ENCODE results near the gene DENND1A.

DENND1A gene

GRCh38 chr9:123550012-123550411 lies 379.9 kb downstream of the DENND1A start:
- Histone ChIP-seq H3K27ac (ENCODE audit: low read depth, low read length, severe bottlenecking) (peak overlapping the region; percentile 43), H3K36me3 (ENCODE audit: control insufficient read depth, insufficient read depth, low read length) (peaks cover 1% of the 10 kb centered on the region), H3K4me1 (ENCODE audit: control insufficient read depth, insufficient read depth, low read length, poor library complexity, severe bottlenecking) (peaks cover 19% of the 10 kb centered on the region), H3K4me3 (ENCODE audit: extremely low read depth, insufficient read depth, low read length, poor library complexity, severe bottlenecking) (no peak overlapping the region), H3K9me3 (ENCODE audit: control insufficient read depth, low read length) (no peaks in the 10 kb centered on the region)
- whole genome bisulfite sequencing, 2 experiments (ENCODE audit: insufficient coverage in 2 of 2), result 45 to 54% methylated on average over 1 of the region's 3 CpGs

- WGBS, 2 experiments (ENCODE audit: insufficient coverage in 2 of 2), result 90 to 91% methylated on average over 6 to 7 of the region's 9 CpGs
- Histone ChIP-seq H3K27ac (ENCODE audit: low read depth, low read length, severe bottlenecking) (no peak overlapping the region), H3K36me3 (ENCODE audit: control insufficient read depth, insufficient read depth, low read length) (no peaks in the 10 kb centered on the region), H3K4me1 (ENCODE audit: control insufficient read depth, insufficient read depth, low read length, poor library complexity, severe bottlenecking) (peaks cover 19% of the 10 kb centered on the region), H3K4me3 (ENCODE audit: extremely low read depth, insufficient read depth, low read length, poor library complexity, severe bottlenecking) (no peak overlapping the region), H3K9me3 (ENCODE audit: control insufficient read depth, low read length) (no peaks in the 10 kb centered on the region)
These were observed 381.0 kb downstream of the DENND1A start for GRCh38 chr9:123548741-123549545.

GRCh38 chr9:123544007-123544827 lies 385.7 kb downstream of the DENND1A start:
- Histone ChIP-seq H3K4me1 (ENCODE audit: control insufficient read depth, insufficient read depth, low read length, poor library complexity, severe bottlenecking) (no peaks in the 10 kb centered on the region), H3K27ac (ENCODE audit: low read depth, low read length, severe bottlenecking) (no peak overlapping the region)
- 92 to 100% methylated on average over 1 to 2 of the region's 3 CpGs for WGBS, 2 experiments (ENCODE audit: insufficient coverage in 2 of 2)

GRCh38 chr9:123543492-123543891 lies 386.4 kb downstream of the DENND1A start:
- H3K27ac ChIP-seq (ENCODE audit: low read depth, low read length, severe bottlenecking), result no peak overlapping the region
- no peak overlapping the region for H3K4me3 ChIP-seq (ENCODE audit: extremely low read depth, insufficient read depth, low read length, poor library complexity, severe bottlenecking)
- H3K4me1 ChIP-seq (ENCODE audit: control insufficient read depth, insufficient read depth, low read length, poor library complexity, severe bottlenecking), result no peaks in the 10 kb centered on the region
- H3K9me3 ChIP-seq (ENCODE audit: control insufficient read depth, low read length), result no peaks in the 10 kb centered on the region
- H3K36me3 ChIP-seq (ENCODE audit: control insufficient read depth, insufficient read depth, low read length), result no peaks in the 10 kb centered on the region
- 76 to 79% methylated on average over 5 to 8 of the region's 8 CpGs for WGBS, 2 experiments (ENCODE audit: insufficient coverage in 2 of 2)

More at GRCh38 chr9:123544007-123544827, 385.7 kb downstream of the DENND1A start:
- no peaks in the 10 kb centered on the region for H3K9me3 ChIP-seq (ENCODE audit: control insufficient read depth, low read length)
- H3K4me3 ChIP-seq (ENCODE audit: extremely low read depth, insufficient read depth, low read length, poor library complexity, severe bottlenecking), result no peak overlapping the region
- H3K36me3 ChIP-seq (ENCODE audit: control insufficient read depth, insufficient read depth, low read length), result no peaks in the 10 kb centered on the region

GRCh38 chr9:123542435-123543225 lies 387.3 kb downstream of the DENND1A start:
- no peaks in the 10 kb centered on the region for H3K9me3 ChIP-seq (ENCODE audit: control insufficient read depth, low read length)
- H3K27ac ChIP-seq (ENCODE audit: low read depth, low read length, severe bottlenecking), result no peak overlapping the region
- no peaks in the 10 kb centered on the region for H3K36me3 ChIP-seq (ENCODE audit: control insufficient read depth, insufficient read depth, low read length)
- H3K4me3 ChIP-seq (ENCODE audit: extremely low read depth, insufficient read depth, low read length, poor library complexity, severe bottlenecking), result no peak overlapping the region
- H3K4me1 ChIP-seq (ENCODE audit: control insufficient read depth, insufficient read depth, low read length, poor library complexity, severe bottlenecking), result no peaks in the 10 kb centered on the region
- WGBS, 2 experiments (ENCODE audit: insufficient coverage in 2 of 2), result 81 to 87% methylated on average over 7 to 8 of the region's 11 CpGs

- Histone ChIP-seq H3K27ac (ENCODE audit: low read depth, low read length, severe bottlenecking) (no peak overlapping the region), H3K4me3 (ENCODE audit: extremely low read depth, insufficient read depth, low read length, poor library complexity, severe bottlenecking) (no peak overlapping the region), H3K9me3 (ENCODE audit: control insufficient read depth, low read length) (no peaks in the 10 kb centered on the region), H3K4me1 (ENCODE audit: control insufficient read depth, insufficient read depth, low read length, poor library complexity, severe bottlenecking) (no peaks in the 10 kb centered on the region), H3K36me3 (ENCODE audit: control insufficient read depth, insufficient read depth, low read length) (no peaks in the 10 kb centered on the region)
- WGBS, 2 experiments (ENCODE audit: insufficient coverage in 2 of 2), result 92 to 100% methylated on average over 1 to 2 of the region's 5 CpGs
These were observed 388.5 kb downstream of the DENND1A start for GRCh38 chr9:123541411-123541810.

- 80 to 100% methylated on average over 2 to 3 of the region's 3 CpGs for WGBS, 2 experiments (ENCODE audit: insufficient coverage in 2 of 2)
- Histone ChIP-seq H3K9me3 (ENCODE audit: control insufficient read depth, low read length) (no peaks in the 10 kb centered on the region), H3K4me1 (ENCODE audit: control insufficient read depth, insufficient read depth, low read length, poor library complexity, severe bottlenecking) (no peaks in the 10 kb centered on the region), H3K4me3 (ENCODE audit: extremely low read depth, insufficient read depth, low read length, poor library complexity, severe bottlenecking) (no peak overlapping the region), H3K27ac (ENCODE audit: low read depth, low read length, severe bottlenecking) (no peak overlapping the region), H3K36me3 (ENCODE audit: control insufficient read depth, insufficient read depth, low read length) (no peaks in the 10 kb centered on the region)
These were observed 389.5 kb downstream of the DENND1A start for GRCh38 chr9:123540457-123540856.

- Histone ChIP-seq H3K4me1 (ENCODE audit: control insufficient read depth, insufficient read depth, low read length, poor library complexity, severe bottlenecking) (no peaks in the 10 kb centered on the region), H3K36me3 (ENCODE audit: control insufficient read depth, insufficient read depth, low read length) (no peaks in the 10 kb centered on the region), H3K9me3 (ENCODE audit: control insufficient read depth, low read length) (no peaks in the 10 kb centered on the region), H3K4me3 (ENCODE audit: extremely low read depth, insufficient read depth, low read length, poor library complexity, severe bottlenecking) (no peak overlapping the region), H3K27ac (ENCODE audit: low read depth, low read length, severe bottlenecking) (no peak overlapping the region)
- WGBS, 2 experiments (ENCODE audit: insufficient coverage in 2 of 2), result 94 to 96% methylated on average over 3 of the region's 3 CpGs
These were observed 392.1 kb downstream of the DENND1A start for GRCh38 chr9:123537809-123538208.

GRCh38 chr9:123536455-123536868 lies 393.5 kb downstream of the DENND1A start:
- Histone ChIP-seq H3K27ac (ENCODE audit: low read depth, low read length, severe bottlenecking) (no peak overlapping the region), H3K36me3 (ENCODE audit: control insufficient read depth, insufficient read depth, low read length) (no peaks in the 10 kb centered on the region), H3K4me1 (ENCODE audit: control insufficient read depth, insufficient read depth, low read length, poor library complexity, severe bottlenecking) (no peaks in the 10 kb centered on the region), H3K4me3 (ENCODE audit: extremely low read depth, insufficient read depth, low read length, poor library complexity, severe bottlenecking) (no peak overlapping the region), H3K9me3 (ENCODE audit: control insufficient read depth, low read length) (no peaks in the 10 kb centered on the region)
- 92 to 98% methylated on average over 5 to 6 of the region's 6 CpGs for WGBS, 2 experiments (ENCODE audit: insufficient coverage in 2 of 2)

GRCh38 chr9:123534336-123534735 lies 395.6 kb downstream of the DENND1A start:
- H3K9me3 ChIP-seq (ENCODE audit: control insufficient read depth, low read length), result peaks cover 8% of the 10 kb centered on the region
- H3K36me3 ChIP-seq (ENCODE audit: control insufficient read depth, insufficient read depth, low read length), result no peaks in the 10 kb centered on the region
- no peak overlapping the region for H3K4me3 ChIP-seq (ENCODE audit: extremely low read depth, insufficient read depth, low read length, poor library complexity, severe bottlenecking)
- no peaks in the 10 kb centered on the region for H3K4me1 ChIP-seq (ENCODE audit: control insufficient read depth, insufficient read depth, low read length, poor library complexity, severe bottlenecking)
- H3K27ac ChIP-seq (ENCODE audit: low read depth, low read length, severe bottlenecking), result no peak overlapping the region
- WGBS, 2 experiments (ENCODE audit: insufficient coverage in 2 of 2), result no CpG with 5 or more reads among the region's 2 CpGs
